ENCODE data around the gene DAB1. TPM values are rescaled to one million over a fixed set of nuclear protein-coding genes. Genes with fewer than 3 reads are reported as not detected.

The DAB1 gene
- total RNA-seq, 1 experiment from 2014 or later = not detected

DNA sequence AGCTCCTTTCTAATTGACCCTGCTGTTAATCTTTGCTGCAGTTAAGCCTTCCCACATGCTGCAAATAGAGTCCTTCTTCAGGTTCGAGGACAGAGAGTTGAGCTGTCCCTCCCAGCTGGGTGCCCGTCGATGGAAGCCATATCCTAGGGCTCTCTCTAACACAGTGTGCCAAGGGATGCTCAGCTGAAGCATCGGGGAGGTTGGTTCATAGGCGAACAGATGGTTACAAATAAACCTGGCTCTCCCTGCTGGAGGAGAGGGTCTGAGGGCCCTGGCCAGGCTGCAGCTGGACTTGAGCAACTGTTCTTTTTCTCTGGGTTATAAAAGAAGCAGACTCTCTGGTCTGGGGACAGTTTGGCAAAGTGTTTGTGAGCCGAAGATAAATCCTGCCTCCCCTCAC lies 337.7 kb downstream of the DAB1 start:
- Histone ChIP-seq H3K9ac (ENCODE audit: low read length) (no peak overlapping the region), H3K4me1 (ENCODE audit: control insufficient read depth in 1 of 2, insufficient read depth in 2 of 2, low read length in 2 of 2) (no peaks in the 10 kb centered on the region), H3K4me2 (ENCODE audit: low read length) (no peak overlapping the region), H3K27me3 (ENCODE audit: insufficient read depth, low read length) (0 out of 2 replicates have a peak, but pooled peaks cover 3% of the 10 kb centered on the region), H3K79me2 (ENCODE audit: insufficient read depth, low read length) (no peaks in the 10 kb centered on the region), H3K9me2 (ENCODE audit: insufficient read depth) (no peaks in the 10 kb centered on the region), H3K4me3 (replicated peaks in 1 of 2; ENCODE audit: low read depth in 1 of 2, low read length in 2 of 2) (no peak overlapping the region), H3K9me3 (ENCODE audit: control insufficient read depth in 1 of 2, insufficient read depth in 1 of 2, low read depth in 1 of 2, low read length in 2 of 2) (no peaks in the 10 kb centered on the region), H2AFZ (ENCODE audit: low read depth, low read length, poor library complexity, severe bottlenecking) (no peak overlapping the region), H3K27ac (ENCODE audit: low read depth, low read length) (no peak overlapping the region), H3K36me3 (ENCODE audit: control insufficient read depth in 1 of 2, insufficient read depth in 2 of 2, low read length in 2 of 2) (no peaks in the 10 kb centered on the region), H4K20me1 (ENCODE audit: insufficient read depth) (no peaks in the 10 kb centered on the region)
- ChIA-PET POLR2A (no interaction called here), RAD21 (ENCODE audit: low non-redundant PET in 1 of 2, low total read pairs in 2 of 2, uncharacterized antibody in 2 of 2, unreplicated experiment in 2 of 2) (no interaction called here), CTCF (no interaction called here)
- intact Hi-C loops (cut with micrococcal nuclease) = no loop called here
- BruUV-seq (replicated peaks) = no TSS peak
- TF ChIP-seq ZNF274 (IDR thresholded peaks at IDR 0.05; ENCODE audit: low read depth, low read length) (no peak), RAD21 (IDR thresholded peaks at IDR 0.05; ENCODE audit: low read depth) (no peak), CEBPB (IDR thresholded peaks at IDR 0.05; ENCODE audit: low read depth) (no peak), ZFX (IDR thresholded peaks at IDR 0.05) (no peak), EZH2 (IDR thresholded peaks at IDR 0.05) (no peak), EZH2phosphoT487 (IDR thresholded peaks at IDR 0.05; ENCODE audit: borderline replicate concordance) (no peak), EGR1 (IDR thresholded peaks at IDR 0.05; ENCODE audit: low read depth) (no peak)
- ATAC-seq (no peak), DNase-seq (ENCODE audit: low read depth, low spot score) (no peak)

DNA sequence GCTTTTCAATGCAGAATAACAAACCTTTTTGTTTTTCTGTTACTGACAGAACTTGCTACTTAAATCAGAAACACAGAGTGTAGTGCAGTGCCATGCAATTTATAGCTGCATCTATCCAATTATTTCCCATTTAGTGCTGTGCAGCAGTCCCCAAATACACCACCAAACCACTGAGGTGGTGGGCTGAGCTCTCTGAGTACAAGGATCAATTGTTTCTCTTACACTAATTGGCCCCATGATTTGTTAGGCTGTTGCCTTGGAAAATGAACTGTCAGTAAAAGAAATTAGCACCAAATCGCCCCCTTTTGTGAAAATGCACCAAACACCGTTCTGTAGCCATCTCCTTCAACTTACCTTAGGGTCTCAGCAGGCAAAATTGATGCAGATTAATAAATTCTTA lies 339.2 kb downstream of the DAB1 start:
- no peak overlapping the region for H3K27ac ChIP-seq (ENCODE audit: low read depth, low read length)
- no peak overlapping the region for H3K9ac ChIP-seq (ENCODE audit: low read length)
- H3K79me2 ChIP-seq (ENCODE audit: insufficient read depth, low read length) = no peaks in the 10 kb centered on the region
- CTCF ChIA-PET = no interaction called here
- H3K9me3 ChIP-seq (ENCODE audit: control insufficient read depth in 1 of 2, insufficient read depth in 1 of 2, low read depth in 1 of 2, low read length in 2 of 2) = no peaks in the 10 kb centered on the region
- H3K4me2 ChIP-seq (ENCODE audit: low read length) = no peak overlapping the region
- H3K27me3 ChIP-seq (ENCODE audit: insufficient read depth, low read length) = peaks cover 9% of the 10 kb centered on the region; the same call in 1 of the 2 replicates
- no peaks in the 10 kb centered on the region for H3K36me3 ChIP-seq (ENCODE audit: control insufficient read depth in 1 of 2, insufficient read depth in 2 of 2, low read length in 2 of 2)
- no TSS peak for BruUV-seq (replicated peaks)
- H4K20me1 ChIP-seq (ENCODE audit: insufficient read depth) = no peaks in the 10 kb centered on the region
- H3K4me3 ChIP-seq (replicated peaks in 1 of 2; ENCODE audit: low read depth in 1 of 2, low read length in 2 of 2) = no peak overlapping the region
- POLR2A ChIA-PET = no interaction called here
- H3K9me2 ChIP-seq (ENCODE audit: insufficient read depth) = no peaks in the 10 kb centered on the region
- no peak for DNase-seq (ENCODE audit: low read depth, low spot score)
- intact Hi-C loops (cut with micrococcal nuclease) = no loop called here
- ATAC-seq = no peak
- TF ChIP-seq CBX3 (IDR thresholded peaks at IDR 0.05; ENCODE audit: low read depth) (no peak), CEBPB (IDR thresholded peaks at IDR 0.05; ENCODE audit: low read depth) (no peak), POLR2AphosphoS5 (IDR thresholded peaks at IDR 0.05; ENCODE audit: low read depth, low read length) (no peak), SRF (IDR thresholded peaks at IDR 0.05; ENCODE audit: low read depth) (no peak), EGR1 (IDR thresholded peaks at IDR 0.05; ENCODE audit: low read depth) (no peak), JUND (IDR thresholded peaks at IDR 0.05) (no peak), EZH2 (IDR thresholded peaks at IDR 0.05) (no peak), SP1 (IDR thresholded peaks at IDR 0.05; ENCODE audit: low read depth) (no peak), ZNF274 (IDR thresholded peaks at IDR 0.05; ENCODE audit: low read depth, low read length) (no peak)
- TF ChIP-seq, protein P1, sequence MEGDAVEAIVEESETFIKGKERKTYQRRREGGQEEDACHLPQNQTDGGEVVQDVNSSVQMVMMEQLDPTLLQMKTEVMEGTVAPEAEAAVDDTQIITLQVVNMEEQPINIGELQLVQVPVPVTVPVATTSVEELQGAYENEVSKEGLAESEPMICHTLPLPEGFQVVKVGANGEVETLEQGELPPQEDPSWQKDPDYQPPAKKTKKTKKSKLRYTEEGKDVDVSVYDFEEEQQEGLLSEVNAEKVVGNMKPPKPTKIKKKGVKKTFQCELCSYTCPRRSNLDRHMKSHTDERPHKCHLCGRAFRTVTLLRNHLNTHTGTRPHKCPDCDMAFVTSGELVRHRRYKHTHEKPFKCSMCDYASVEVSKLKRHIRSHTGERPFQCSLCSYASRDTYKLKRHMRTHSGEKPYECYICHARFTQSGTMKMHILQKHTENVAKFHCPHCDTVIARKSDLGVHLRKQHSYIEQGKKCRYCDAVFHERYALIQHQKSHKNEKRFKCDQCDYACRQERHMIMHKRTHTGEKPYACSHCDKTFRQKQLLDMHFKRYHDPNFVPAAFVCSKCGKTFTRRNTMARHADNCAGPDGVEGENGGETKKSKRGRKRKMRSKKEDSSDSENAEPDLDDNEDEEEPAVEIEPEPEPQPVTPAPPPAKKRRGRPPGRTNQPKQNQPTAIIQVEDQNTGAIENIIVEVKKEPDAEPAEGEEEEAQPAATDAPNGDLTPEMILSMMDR (IDR thresholded peaks at IDR 0.05 in 2 of 3, conservative IDR thresholded peaks at IDR 0.05 in 1 of 3; ENCODE audit: borderline replicate concordance in 1 of 3, insufficient read depth in 1 of 3, low read depth in 2 of 3, low read length in 2 of 3) = no peak
- RAD21 ChIA-PET (ENCODE audit: low non-redundant PET in 1 of 2, low total read pairs in 2 of 2, uncharacterized antibody in 2 of 2, unreplicated experiment in 2 of 2) = no interaction called here
- no peak overlapping the region for H2AFZ ChIP-seq (ENCODE audit: low read depth, low read length, poor library complexity, severe bottlenecking)
- H3K4me1 ChIP-seq (ENCODE audit: control insufficient read depth in 1 of 2, insufficient read depth in 2 of 2, low read length in 2 of 2) = no peaks in the 10 kb centered on the region

Data from HCT116 (cell line).